Measurements from ENCODE around the gene NTN1.

Gene NTN1

DNA sequence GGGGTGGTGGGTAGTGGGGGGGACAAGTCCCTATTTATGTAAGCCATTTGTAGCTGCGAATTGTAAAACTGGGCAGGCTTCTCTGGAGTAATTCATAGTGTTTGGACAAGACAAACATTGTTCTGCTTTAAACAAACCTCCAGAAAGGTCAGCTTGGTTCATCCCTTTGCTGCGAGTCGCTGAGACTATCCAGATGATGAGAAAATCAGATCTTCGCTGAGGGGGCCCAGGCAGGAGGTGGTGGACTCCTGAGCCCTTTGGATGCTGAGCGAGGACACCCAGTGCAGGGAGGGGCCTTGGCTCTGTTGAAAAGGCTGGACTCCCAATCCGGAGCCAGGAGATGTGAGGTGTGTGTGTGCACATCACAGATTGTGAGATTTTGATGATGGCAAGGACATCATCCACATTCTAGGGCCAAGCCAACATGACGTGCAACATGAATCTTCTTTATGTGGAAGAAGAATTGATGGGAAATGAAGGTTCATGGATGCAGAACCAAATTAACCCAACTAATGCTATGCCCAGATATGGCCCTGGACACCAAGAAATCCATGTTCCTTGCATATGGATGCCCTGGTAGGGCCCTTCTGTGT, 15.0 kb upstream of the NTN1 start:
- DNase-seq, result no peak

DNA sequence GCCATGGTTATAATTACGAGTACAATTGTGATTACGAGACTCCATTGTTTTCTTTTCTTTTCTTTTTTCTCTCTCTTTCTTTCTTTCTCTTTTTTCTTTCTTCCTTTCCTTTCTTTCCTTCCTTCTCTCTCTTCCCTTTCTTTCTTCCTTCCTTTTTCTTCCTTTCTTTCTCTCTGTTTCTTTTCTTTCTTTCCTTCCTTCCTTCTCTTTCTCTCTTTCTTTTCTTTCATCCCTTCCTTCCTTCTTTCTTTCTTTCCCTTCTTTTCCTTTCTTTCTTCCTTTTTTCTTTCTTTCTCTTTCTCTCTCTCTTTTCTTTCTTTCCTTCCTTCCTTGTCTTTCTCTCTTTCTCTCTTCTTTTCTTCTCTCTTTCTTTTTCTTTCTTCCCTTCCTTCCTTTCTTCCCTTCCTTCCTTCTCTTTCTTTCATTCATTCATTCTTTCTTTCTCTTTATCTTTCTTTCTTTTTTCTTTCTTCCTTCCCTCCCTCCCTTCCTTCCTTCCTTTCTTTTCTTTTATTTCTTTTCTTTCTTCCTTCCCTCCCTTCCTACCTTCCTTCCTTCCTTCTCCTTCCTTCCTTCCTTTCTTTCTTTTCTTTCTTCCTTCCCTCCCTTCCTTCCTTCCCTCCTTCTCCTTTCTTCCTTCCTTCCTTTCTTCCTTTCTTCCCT, 14.1 kb upstream of the NTN1 start:
- no peak for DNase-seq

DNA sequence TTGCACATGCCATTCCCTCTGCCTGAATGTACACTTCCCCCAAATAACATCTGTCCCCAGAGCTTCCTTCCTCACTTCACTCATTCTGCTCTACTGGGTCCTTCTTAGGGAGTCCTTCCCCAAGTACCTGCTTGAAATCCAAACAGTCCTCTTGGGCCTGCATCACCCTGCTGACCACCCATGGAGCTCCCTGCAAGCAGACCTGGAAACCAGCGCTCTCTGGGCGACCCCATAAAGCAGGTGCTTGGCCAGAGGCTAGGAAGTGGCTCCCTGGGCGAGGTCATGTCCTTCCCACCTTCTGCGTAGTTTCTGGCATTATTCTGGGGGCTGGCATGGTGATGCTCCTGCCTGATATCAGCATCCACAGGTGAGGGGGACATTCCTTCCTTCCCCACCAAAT, 12.2 kb upstream of the NTN1 start:
- DNase-seq, result no peak

DNA sequence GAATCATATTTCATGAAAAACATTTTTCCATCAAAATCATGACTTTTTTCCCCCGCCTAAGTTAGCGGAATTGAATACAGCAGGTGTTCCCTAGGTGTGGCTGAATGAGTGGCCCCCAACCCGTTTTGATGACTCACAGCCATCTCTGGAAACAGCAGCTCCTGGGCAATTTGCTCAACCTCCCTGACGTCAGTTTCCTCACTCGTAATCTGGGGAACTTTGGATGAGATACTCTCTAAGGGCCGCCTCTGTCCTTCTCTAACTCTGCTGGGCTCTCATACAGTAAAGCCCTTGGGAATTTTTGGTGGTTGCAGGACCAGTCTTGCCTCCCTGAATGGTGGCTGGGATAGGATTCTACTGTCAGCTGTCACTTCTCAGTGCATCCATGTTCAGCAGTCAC, 11.6 kb upstream of the NTN1 start:
- no peak for DNase-seq

DNA sequence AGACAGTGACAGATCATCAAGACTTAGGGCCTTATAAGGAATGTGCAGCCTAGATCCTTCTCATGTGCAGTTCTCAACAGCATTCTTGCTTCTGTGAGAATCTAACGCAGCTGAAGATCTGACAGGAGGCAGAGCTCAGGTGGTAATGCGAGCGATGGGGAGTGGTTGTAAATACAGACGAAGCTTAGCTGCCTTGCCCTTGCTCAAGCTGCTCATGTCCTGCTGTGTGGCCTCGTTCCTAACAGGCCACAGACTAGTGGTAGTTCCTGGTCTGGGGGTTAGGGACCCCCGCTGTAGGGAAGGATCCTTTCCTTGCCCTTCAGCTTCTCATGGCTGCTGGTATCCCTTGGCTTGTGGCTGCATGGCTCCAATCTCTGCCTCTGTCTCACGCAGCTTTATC, 10.3 kb upstream of the NTN1 start:
- DNase-seq, result no peak

DNA sequence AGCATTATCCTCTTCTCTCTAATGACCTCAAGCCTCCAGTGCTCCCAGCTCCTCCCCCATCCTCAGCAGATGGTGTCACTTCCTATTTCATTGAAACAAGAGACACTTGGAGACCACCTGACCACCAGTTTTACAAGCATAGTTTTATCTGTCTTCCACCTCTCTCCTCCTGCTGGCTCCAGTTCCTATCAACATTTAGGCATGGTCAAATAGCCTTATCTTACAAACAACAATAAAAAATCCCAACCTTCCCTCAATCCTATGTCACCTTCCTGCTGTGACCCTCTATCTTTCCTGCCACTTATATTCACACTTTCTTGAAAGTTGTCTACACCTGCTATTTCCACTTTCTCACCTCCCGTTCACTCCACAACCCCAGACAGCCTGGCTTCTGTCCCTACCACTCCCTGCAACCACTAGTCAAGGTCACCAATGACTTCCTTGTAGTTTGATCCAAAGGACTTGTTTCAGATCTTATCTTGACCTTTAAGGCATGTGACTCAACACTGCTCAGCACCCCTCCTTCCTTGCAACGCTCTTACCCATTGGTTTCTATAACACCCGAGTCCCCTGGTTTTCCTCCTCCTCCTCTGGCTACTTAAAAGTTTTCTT, 4.3 kb upstream of the NTN1 start:
- DNase-seq, result no peak

DNA sequence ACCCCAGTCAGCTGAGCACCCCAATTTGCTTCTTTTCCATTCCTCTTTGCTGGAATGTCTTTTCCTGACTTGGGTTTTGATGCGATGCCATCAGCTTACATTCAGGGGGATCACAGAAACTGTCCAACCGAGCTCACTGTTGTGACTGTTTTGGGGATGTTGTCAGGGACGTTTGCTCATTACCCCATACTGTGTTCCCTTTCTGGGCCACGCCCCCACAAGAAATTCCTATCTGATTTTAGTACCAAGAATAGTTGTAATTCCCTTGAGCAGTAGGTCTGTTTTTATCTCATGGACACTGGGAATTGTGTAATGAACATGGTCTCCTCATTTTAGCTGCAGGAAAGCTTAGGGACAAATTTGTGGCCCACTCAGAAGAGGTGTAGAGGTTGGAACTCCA, 2.6 kb upstream of the NTN1 start:
- no peak for DNase-seq

DNA sequence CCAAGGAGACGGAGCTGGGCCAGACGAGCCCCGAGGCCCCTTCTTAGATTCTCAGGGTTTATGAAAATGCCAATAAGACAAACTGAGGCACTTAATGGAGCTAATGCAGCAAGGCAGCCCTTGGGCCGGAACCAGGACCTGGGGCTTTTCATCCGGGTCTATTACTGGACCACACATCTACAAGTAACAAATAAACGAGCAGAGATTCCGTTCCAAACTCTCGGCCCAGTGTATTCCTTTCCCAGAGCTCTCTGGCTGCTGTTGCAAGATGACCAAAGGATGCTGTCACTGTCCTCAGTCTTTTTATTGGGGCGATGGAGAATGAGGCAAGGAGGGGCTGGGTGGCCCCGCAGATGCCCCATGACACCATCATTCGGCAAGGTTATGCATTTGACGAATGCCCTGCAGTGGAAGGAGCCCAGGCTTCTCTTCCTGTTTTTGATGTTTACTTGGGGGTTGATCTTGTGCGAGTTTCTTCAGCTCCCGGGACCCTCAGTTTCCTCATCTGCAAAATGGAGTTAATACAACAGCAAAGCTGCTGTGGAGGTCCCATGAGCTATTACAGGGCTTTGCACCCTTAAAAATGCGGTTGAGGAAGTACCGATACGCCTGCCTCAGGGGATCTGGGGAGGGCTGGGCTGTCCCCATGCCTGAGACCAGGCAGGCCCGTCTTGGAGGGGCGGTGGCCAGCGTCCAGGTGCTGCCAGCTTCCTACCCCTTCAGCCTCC, 1.1 kb upstream of the NTN1 start:
- DNase-seq, result no peak

DNA sequence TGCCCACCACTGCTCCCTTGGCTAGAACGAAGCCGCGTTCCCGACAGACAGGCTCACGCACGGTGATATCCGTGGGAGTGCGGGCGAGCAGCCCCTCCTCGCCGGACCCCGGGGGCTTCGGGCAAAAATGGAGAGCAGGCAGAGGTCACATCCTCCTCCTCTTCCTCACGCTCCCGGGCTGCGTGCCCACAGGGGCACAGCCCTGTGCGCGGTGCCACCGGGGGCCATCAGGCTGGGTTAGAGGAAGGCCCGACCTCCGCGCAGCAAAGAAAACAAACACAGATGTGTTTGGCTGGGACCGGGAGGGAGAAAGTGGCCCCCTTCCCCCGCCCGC, 519 bp upstream of the NTN1 start:
- DNase-seq, result no peak

DNA sequence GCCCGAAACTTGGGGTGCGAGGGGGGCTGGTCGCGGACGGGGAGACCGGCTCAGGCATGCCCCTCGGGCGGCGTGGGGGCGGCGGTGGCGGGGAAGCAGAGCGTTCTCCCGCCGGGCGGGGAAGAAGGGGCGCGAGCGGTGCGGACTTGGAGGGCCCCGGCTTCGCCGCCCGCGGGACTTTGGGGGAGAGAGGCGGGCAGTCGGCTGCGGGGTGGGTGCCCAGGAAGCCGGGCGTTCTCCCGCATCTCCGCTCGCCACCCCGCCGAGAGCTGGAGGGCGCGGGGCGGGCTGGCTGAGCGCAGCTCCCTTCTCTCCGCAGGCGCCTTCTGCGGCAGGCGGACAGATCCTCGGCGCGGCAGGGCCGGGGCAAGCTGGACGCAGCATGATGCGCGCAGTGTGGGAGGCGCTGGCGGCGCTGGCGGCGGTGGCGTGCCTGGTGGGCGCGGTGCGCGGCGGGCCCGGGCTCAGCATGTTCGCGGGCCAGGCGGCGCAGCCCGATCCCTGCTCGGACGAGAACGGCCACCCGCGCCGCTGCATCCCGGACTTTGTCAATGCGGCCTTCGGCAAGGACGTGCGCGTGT, 772 bp downstream of the NTN1 start:
- no peak for DNase-seq

DNA sequence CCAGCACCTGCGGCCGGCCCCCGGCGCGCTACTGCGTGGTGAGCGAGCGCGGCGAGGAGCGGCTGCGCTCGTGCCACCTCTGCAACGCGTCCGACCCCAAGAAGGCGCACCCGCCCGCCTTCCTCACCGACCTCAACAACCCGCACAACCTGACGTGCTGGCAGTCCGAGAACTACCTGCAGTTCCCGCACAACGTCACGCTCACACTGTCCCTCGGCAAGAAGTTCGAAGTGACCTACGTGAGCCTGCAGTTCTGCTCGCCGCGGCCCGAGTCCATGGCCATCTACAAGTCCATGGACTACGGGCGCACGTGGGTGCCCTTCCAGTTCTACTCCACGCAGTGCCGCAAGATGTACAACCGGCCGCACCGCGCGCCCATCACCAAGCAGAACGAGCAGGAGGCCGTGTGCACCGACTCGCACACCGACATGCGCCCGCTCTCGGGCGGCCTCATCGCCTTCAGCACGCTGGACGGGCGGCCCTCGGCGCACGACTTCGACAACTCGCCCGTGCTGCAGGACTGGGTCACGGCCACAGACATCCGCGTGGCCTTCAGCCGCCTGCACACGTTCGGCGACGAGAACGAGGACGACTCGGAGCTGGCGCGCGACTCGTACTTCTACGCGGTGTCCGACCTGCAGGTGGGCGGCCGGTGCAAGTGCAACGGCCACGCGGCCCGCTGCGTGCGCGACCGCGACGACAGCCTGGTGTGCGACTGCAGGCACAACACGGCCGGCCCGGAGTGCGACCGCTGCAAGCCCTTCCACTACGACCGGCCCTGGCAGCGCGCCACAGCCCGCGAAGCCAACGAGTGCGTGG, 1.5 kb downstream of the NTN1 start:
- DNase-seq, result no peak

DNA sequence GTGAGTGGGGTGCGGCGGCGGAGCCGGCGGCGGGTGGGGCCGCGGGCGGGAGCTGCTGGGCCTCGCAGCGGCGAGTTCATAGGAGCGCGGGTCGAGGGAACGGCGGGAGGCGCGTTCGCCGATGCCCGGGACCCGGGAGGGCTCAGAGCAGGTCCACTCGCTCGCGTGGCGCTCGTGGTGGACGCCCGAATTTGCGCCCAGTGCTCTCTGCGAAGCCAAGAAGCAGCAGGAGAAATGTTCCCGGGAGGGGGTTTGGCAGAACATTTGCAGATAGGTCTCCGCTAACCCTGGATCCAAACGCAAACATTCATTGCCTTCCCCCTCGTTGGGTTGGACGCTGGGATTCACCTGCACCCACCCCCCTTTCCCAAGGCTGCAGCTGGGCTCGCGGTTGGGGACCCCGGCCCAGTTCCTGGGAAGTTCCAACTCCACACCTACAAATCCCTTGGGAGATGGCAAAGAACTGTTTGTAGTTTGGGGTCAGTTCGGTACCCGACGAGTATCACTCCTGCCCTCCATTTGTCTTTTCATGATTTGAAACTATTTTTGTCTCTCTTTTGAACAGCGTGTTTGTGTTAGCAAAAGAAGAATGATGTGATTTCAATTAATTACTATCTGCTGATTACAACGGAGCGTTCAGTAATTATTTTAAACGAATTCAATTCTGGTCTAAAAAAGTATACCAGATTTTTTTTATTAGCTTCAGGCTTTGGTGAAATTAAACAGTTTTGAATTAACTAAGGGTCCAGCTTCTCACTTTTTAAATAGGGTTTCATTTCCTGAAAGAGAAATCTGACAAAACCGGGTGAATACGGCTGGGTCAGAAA, 2.3 kb downstream of the NTN1 start:
- no peak for DNase-seq

DNA sequence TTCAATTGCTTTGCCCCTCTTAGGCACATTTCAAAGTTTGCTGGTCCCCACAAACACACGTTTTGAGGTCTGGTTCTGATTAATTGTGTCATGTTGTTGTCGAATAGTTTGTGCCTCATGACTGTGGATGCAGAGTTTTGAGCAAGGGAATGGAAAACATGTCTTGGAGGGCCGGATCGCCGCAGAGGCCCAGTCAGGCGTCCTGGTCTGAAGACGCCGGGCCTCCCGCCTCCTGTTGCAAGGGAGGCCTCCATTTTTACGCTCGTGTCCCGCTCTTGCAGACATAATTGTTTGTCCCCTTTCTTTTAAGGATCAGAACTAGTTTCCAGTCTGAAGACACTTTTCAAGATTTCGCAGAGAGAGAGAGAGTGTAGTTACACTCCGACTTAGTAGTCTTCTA, 3.2 kb downstream of the NTN1 start:
- no peak for DNase-seq

DNA sequence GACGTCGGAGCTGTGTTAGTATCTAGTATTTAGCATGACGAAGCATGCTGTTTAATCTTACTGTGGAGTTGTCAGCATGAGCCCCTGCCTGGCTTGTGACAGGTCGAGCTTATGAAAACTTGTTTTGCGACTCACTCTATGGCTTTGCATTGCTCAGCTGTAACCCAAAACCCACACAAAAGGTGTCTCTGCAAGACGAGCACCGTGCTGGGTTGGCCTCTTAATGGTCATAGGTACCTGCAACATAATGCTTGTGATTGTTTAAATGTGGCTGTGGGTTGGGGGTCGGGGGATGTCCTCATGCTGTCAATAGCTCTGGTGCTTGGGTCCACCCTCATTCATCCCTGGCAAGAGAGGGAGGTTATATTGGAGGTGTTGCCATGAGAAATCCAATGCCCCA, 5.4 kb downstream of the NTN1 start:
- DNase-seq, result no peak

DNA sequence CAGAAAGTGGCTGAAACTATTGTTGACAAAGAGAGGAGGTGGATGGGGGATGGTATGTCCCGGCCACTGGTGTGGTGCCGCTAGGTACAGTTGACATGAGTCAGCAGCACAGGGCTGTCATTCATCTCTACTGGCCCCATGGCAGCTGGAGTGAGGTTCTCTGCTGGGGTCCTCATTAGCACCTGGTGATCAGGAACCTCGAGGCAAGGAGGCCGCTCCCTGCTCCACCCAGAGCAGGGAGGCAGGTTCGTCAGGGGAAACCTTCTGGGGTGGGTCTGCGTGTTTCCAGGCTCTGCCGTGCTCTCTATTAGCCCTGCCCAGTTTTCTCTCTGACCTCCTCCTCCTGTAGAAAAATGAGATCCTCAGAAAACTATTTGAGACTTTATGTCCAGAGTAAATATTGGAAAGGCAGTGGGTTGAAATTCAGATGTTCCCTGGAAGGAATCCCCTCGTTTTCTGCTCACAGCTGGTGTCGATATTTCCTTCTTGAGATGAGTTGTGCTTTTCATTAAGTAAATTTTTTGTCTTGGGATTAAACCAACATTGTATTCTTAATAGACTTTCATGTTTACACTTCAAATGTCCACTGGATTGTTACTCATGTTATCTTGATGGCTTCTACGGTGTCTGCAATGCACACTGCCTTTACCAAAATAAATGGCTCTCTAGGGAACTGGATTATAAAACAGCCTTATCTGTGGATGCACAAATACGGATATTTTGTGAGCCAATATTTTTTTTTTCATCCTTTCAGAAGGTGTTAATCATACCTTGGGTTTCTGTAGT, 7.1 kb downstream of the NTN1 start:
- no peak for DNase-seq

DNA sequence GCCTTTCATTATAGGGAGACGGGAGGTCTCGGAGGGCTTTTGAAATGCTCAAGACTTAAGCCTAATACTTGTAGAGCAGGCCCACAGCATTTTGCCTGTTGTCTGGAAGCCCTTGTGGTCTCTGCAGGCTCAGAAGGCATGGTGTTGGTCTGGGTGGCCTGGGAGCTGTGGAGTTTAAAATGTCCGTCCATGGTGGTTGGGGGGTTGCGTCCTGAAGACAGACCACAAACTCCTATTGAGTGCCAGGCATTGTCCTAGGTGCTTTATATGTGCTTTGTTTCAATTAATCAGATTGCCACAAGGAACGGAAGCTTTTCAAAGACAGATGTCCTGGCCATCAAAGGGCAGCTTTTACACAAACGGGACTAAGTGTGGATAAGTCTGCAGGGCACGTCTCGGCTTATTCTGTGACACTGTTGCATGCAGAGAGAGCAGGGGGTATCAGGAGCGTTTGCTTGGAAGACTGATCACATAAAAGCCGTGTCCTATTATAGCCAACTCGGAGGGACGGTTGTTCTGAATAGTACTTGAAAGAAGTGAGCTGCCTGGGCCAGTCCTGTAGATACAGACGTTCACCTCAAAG, 7.8 kb downstream of the NTN1 start:
- no peak for DNase-seq

DNA sequence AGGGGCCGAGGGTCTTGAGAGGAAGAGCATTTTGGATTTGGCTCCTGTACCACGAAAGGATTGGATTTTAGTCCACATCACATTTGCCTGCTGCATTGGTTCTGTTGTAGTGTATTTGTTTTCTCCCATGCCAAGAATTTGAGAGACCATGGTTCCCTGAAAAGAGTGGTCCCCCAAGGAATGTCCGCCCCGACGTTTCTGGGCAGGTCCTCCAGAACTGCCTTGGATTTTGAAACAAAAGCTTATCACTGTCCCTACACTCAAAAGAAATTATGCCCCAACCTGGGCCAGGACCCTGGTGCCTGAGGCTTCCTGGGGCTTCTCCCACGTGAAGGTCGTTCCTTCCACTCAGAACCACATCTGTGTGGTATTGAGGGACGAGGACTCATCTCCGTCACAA, 10.8 kb downstream of the NTN1 start:
- DNase-seq, result no peak

DNA sequence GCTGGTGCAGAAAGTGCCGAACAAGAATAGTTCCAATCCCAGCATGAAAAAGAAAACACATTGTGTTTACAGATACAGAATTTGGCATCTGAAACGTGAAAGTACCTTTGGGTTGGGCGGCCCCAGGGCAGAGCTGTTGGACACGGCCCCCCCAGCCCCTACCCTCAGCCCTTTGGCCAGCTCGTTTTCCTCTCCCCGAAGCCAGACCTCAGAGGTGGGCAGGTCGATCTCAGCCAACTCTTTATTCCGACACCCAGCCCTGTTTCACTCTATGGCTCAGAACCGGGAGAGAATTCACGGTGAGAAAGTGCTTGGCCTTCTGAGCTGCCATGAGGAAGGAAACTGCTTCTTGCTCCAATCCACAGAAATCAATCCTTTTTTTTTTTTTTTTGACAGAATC, 11.3 kb downstream of the NTN1 start:
- DNase-seq, result no peak

DNA sequence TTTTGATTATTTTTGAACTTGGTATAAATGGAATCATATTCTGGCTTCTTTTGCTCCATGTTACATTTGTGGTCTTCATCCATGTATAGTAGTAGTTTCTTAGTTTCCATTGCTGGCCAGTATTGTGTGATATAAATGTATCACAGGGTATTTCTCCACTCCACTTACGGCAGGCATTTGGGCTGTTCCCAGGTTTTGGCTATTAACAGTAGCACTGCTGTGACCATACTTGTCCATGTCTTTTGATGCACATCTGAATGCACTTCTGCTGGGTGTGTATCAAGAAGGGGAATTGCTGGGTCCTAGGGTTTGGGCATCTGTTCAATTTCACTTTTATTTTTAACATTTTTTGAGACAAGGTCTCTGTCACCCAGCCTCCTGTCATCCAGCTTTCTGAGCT, 13.9 kb downstream of the NTN1 start:
- DNase-seq, result no peak

DNA sequence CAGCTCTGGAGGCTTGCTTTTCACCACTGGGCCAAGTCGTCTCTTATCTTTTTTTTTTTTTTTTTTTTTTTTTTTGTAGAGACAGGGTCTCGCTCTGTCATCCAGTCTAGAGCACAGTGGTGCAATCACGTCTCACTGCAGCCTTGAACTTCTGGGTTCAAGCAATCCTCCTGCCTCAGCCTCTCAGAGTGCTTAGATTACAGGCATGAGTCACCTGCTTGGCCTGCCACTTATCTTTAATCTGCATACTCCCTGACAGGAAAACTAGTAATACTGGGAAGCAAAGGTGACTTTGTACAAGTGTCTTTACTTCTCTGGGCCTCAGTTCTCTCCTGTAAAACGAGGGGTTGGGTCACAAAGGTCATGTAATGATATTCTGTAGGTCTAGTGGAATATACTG, 15.0 kb downstream of the NTN1 start:
- DNase-seq, result no peak

DNA sequence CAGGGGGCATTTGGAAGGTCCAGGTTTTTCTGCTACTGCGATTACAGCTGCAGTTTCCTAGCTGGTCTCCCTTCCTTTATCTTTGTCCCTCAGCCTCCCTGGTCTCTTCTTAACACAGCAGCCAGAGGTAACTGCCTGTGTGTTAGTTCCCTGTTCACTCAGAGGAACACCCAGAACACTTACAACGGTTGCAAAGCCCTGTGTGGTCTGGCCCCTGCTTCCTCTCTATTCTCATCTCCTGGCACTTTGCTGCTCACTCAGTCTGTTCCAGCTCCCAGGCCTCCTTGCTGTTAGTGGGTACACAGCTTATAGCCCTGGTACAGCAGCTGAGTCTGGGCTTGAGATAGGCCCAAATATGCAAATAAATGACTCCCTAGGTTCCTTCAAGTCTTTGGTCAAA, 16.4 kb downstream of the NTN1 start:
- DNase-seq, result no peak

Measured in CD4-positive, alpha-beta T cell treated with Interleukin-10 for 1 hour (primary cell).